GM23248 (cell line): Measurements from ENCODE around the gene DPAGT1. TPM values are rescaled to one million over a fixed set of nuclear protein-coding genes. Genes with fewer than 3 reads are reported as not detected.

ENCODE experiments used
- DNase-seq: peaks from one replicate; pipeline ENCODE4 v3.0.0-alpha.2; 2015
- H2AFZ ChIP-seq: fragments of 200-600 bp; sonication (generic); 2 replicates; pipeline ENCODE4 v1.6.1; 2016; ENCODE audit warnings: antibody characterized with exemption
- H3F3A ChIP-seq: fragments of 200-600 bp; sonication (generic); 2 replicates; pipeline ENCODE4 v1.6.1; 2016; ENCODE audit warnings: mild to moderate bottlenecking, antibody characterized with exemption, mixed run types; ENCODE audit not compliant: insufficient read depth
- H3K27ac ChIP-seq: fragments of 200-600 bp; sonication (generic); 2 replicates; pipeline ENCODE4 v1.5.1; 2016; ENCODE audit warnings: mild to moderate bottlenecking
- H3K27me3 ChIP-seq: fragments of 200-600 bp; sonication (generic); replicated peaks from 2 replicates; pipeline ENCODE4 v1.6.1; 2016; ENCODE audit warnings: mild to moderate bottlenecking; ENCODE audit not compliant: insufficient read depth
- H3K36me3 ChIP-seq: fragments of 200-600 bp; sonication (generic); 2 replicates; pipeline ENCODE4 v1.6.1; 2016; ENCODE audit warnings: low read depth, mild to moderate bottlenecking
- H3K4me1 ChIP-seq: fragments of 200-600 bp; sonication (generic); 2 replicates; pipeline ENCODE4 v1.6.1; 2016; ENCODE audit warnings: mild to moderate bottlenecking; ENCODE audit not compliant: insufficient read depth
- H3K4me2 ChIP-seq: fragments of 200-600 bp; sonication (generic); one replicate; pipeline ENCODE4 v1.6.1; 2016; ENCODE audit warnings: mild to moderate bottlenecking; ENCODE audit not compliant: unreplicated experiment
- H3K4me3 ChIP-seq: fragments of 200-600 bp; sonication (generic); 2 replicates; pipeline ENCODE4 v1.5.1; 2016; ENCODE audit warnings: mild to moderate bottlenecking
- H3K79me2 ChIP-seq: fragments of 200-600 bp; sonication (generic); 2 replicates; pipeline ENCODE4 v1.6.1; 2016; ENCODE audit warnings: mild to moderate bottlenecking; ENCODE audit not compliant: insufficient read depth
- H3K9ac ChIP-seq: fragments of 200-600 bp; sonication (generic); 2 replicates; pipeline ENCODE4 v1.6.1; 2016; ENCODE audit warnings: mild to moderate bottlenecking
- H3K9me2 ChIP-seq: fragments of 200-600 bp; sonication (generic); 2 replicates; pipeline ENCODE4 v1.6.1; 2016; ENCODE audit warnings: mixed run types, mild to moderate bottlenecking, moderate library complexity; ENCODE audit not compliant: insufficient read depth
- H3K9me3 ChIP-seq: fragments of 200-600 bp; sonication (generic); one replicate; pipeline ENCODE4 v1.6.1; 2017; ENCODE audit warnings: low read depth
- H4K20me1 ChIP-seq: fragments of 200-600 bp; sonication (generic); 2 replicates; pipeline ENCODE4 v1.6.0; 2016; ENCODE audit not compliant: insufficient read depth
- EZH2 ChIP-seq: fragments of 200-600 bp; sonication (generic); IDR thresholded peaks from 2 replicates; pipeline ENCODE4 v1.6.1; 2018; ENCODE audit warnings: antibody characterized with exemption, mild to moderate bottlenecking; ENCODE audit not compliant: insufficient read depth, poor library complexity, severe bottlenecking
- EZH2phosphoT487 ChIP-seq: fragments of 200-600 bp; sonication (generic); IDR thresholded peaks from 2 replicates; pipeline ENCODE4 v1.6.1; 2018; ENCODE audit warnings: antibody characterized with exemption, moderate library complexity, mild to moderate bottlenecking, low read depth; ENCODE audit not compliant: insufficient read depth
- WGBS, 2 experiments: methylation state at CpG; one replicate each; pipeline ENCODE4 v1.1.6; 2015 to 2017; ENCODE audit warnings: low lambda C conversion rate in 2 of 2, low coverage in 1 of 2; ENCODE audit errors: missing lambda C conversion rate in 2 of 2; 5-methylcytosine and 5-hydroxymethylcytosine counted together
- in situ Hi-C: fragments of 300-500 bp; cut with MboI; formaldehyde crosslinking; loops from 2 replicates; pipeline ENCODE4 v1.15.0; 2020
- polyA plus RNA-seq: library from polyadenylated mRNA; unstranded; fragments of >200 nt; fragmentation: Nextera tagmentation; extraction: Ambion mirVana; gene quantifications from 2 replicates; pipeline ENCODE4 v1.2.1, GENCODE V29; 2016
- total RNA-seq: library from RNA; depleted of rRNA; stranded (reverse); fragments of >200 nt; shearing (Covaris generic); gene quantifications from 2 replicates; pipeline ENCODE4 v1.2.3, GENCODE V29; 2014

DPAGT1 gene
- total and polyA plus RNA-seq, 2 experiments from 2014 or later = 30.0 to 73.6 TPM

DNA sequence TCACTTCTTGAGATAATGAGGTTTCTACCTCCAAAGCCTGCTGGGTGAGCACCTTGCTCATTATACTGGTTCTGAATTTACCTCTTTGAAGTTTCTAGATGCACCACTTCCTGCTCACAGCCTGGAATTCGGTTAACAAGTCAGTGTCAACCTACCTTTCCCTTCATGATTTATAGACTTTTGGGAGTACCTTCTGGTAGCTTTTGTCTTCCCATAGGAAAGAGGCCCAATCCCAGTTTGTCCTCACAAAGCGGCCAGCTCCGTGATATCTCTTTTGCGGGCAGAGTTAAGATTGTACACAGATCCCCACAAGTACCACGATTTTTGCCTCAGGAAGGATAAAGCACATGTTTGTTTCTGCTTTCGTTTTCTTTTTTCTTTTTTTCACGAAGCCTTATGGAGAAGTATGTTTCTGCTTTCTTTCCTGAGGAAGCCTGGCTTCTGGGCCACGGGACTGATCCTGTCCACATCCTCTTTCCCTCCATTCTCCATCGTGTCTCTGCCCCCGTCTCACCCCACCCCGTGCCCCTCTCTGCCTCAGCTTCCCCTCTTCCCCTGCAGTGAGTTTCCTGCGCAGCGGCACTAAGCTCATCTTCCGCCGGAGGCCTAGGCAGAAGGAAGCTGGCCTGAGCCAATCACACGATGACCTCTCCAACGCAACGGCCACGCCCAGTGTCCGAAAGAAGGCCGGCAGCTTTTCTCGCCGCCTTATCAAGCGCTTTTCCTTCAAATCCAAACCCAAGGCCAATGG is 14.0 kb upstream of the DPAGT1 start:
- no peaks in the 10 kb centered on the region for H3K9me3 ChIP-seq

GRCh38 chr11:119114351-119114750 is 12.7 kb upstream of the DPAGT1 start:
- no peaks in the 10 kb centered on the region; the same call in 1 of the 2 replicates for H3K36me3 ChIP-seq
- H4K20me1 ChIP-seq = no peaks in the 10 kb centered on the region
- no peaks in the 10 kb centered on the region for H3K27me3 ChIP-seq
- H3K27ac ChIP-seq = no peak overlapping the region
- no peak for DNase-seq
- 93 to 96% methylated on average over 5 of the region's 5 CpGs for WGBS, 2 experiments
- H3K9me3 ChIP-seq = no peaks in the 10 kb centered on the region
- no peak overlapping the region for H2AFZ ChIP-seq
- peaks cover 11% of the 10 kb centered on the region for H3K79me2 ChIP-seq
- no peaks in the 10 kb centered on the region for H3K9me2 ChIP-seq
- no peaks in the 10 kb centered on the region for H3K4me1 ChIP-seq
- H3K9ac ChIP-seq = no peak overlapping the region
- no peak overlapping the region for H3K4me3 ChIP-seq
- H3F3A ChIP-seq = peaks cover 11% of the 10 kb centered on the region
- in situ Hi-C loops = no loop called here
- TF ChIP-seq EZH2 = no peak
- no peak for TF ChIP-seq EZH2phosphoT487
- no peak overlapping the region for H3K4me2 ChIP-seq

More for the DNA sequence above, 14.0 kb upstream of the DPAGT1 start:
- Histone ChIP-seq H2AFZ (no peak overlapping the region), H3K4me2 (no peak overlapping the region), H3K4me3 (no peak overlapping the region), H3K36me3 (no peaks in the 10 kb centered on the region; the same call in 1 of the 2 replicates), H3K4me1 (no peaks in the 10 kb centered on the region), H3K9ac (no peak overlapping the region), H4K20me1 (no peaks in the 10 kb centered on the region), H3K27ac (no peak overlapping the region), H3F3A (peaks cover 11% of the 10 kb centered on the region), H3K27me3 (no peaks in the 10 kb centered on the region), H3K79me2 (no peaks in the 10 kb centered on the region), H3K9me2 (no peaks in the 10 kb centered on the region)
- DNase-seq = no peak
- in situ Hi-C loops = no loop called here
- 81 to 86% methylated on average over 17 to 24 of the region's 24 CpGs for WGBS, 2 experiments
- no peak for TF ChIP-seq EZH2phosphoT487
- no peak for TF ChIP-seq EZH2

GRCh38 chr11:119113716-119114115 is 12.1 kb upstream of the DPAGT1 start:
- H4K20me1 ChIP-seq = no peaks in the 10 kb centered on the region
- peaks cover 6% of the 10 kb centered on the region for H3F3A ChIP-seq
- no peaks in the 10 kb centered on the region for H3K9me2 ChIP-seq
- in situ Hi-C loops = no loop called here
- no peaks in the 10 kb centered on the region for H3K9me3 ChIP-seq
- DNase-seq = no peak
- no peak overlapping the region for H3K4me3 ChIP-seq
- H3K9ac ChIP-seq = no peak overlapping the region
- no peak overlapping the region for H2AFZ ChIP-seq
- WGBS, 2 experiments = 94 to 95% methylated on average over 9 of the region's 9 CpGs
- TF ChIP-seq EZH2 = no peak
- no peak for TF ChIP-seq EZH2phosphoT487
- no peaks in the 10 kb centered on the region for H3K27me3 ChIP-seq
- H3K4me2 ChIP-seq = no peak overlapping the region
- no peaks in the 10 kb centered on the region; the same call in 1 of the 2 replicates for H3K36me3 ChIP-seq
- H3K79me2 ChIP-seq = peaks cover 18% of the 10 kb centered on the region
- peaks cover 4% of the 10 kb centered on the region for H3K4me1 ChIP-seq
- H3K27ac ChIP-seq = no peak overlapping the region

- no peaks in the 10 kb centered on the region for H3K27me3 ChIP-seq
- H3K9me2 ChIP-seq = no peaks in the 10 kb centered on the region
- H3F3A ChIP-seq = no peaks in the 10 kb centered on the region
- TF ChIP-seq EZH2phosphoT487 = no peak
- TF ChIP-seq EZH2 = no peak
- 86 to 90% methylated on average over 12 of the region's 12 CpGs for WGBS, 2 experiments
- H3K9ac ChIP-seq = no peak overlapping the region
- no peak for DNase-seq
- H3K4me2 ChIP-seq = no peak overlapping the region
- no peaks in the 10 kb centered on the region for H3K9me3 ChIP-seq
- H3K36me3 ChIP-seq = no peaks in the 10 kb centered on the region; the same call in 1 of the 2 replicates
- peaks cover 10% of the 10 kb centered on the region for H3K4me1 ChIP-seq
- H2AFZ ChIP-seq = no peak overlapping the region
- H3K4me3 ChIP-seq = no peak overlapping the region
- in situ Hi-C loops = no loop called here
- H3K27ac ChIP-seq = no peak overlapping the region
- peaks cover 30% of the 10 kb centered on the region for H3K79me2 ChIP-seq
- no peaks in the 10 kb centered on the region for H4K20me1 ChIP-seq
Measured at GRCh38 chr11:119112314-119113020, 10.8 kb upstream of the DPAGT1 start.
